Stomach (tissue), 9 donors: ENCODE measurements around the gene HS3ST6. TPM values are rescaled to one million over a fixed set of nuclear protein-coding genes. Genes with fewer than 3 reads are reported as not detected.
"Not testable (repeated sequence)": the region's sequence is repeated elsewhere in the genome, so short reads cannot be mapped to it uniquely, and the experiment has no call there.

Source experiments
- DNase-seq, 2 donors: peaks; one replicate each; pipeline versions ENCODE4 v3.0.0 to v3.0.0-alpha.2; 2013 to 2019
- H3K27ac ChIP-seq, 5 donors: fragments of 200-600 bp in 4 of 5; sonication (generic) in 4 of 5; one replicate each; pipeline ENCODE4 v1.5.1; 2013 to 2019; ENCODE audit warnings: mild to moderate bottlenecking in 1 of 5, moderate library complexity in 1 of 5
- H3K27me3 ChIP-seq, 3 donors: fragments of 200-600 bp; sonication (generic); one replicate each; pipeline ENCODE4 v1.5.1; 2017 to 2019; ENCODE audit warnings: mixed run types in 1 of 3
- H3K36me3 ChIP-seq, 4 donors: fragments of 200-600 bp; sonication (generic); 1 replicate in 3 of 4; 2 replicates in 1 of 4; pipeline ENCODE4 v1.5.1; 2016 to 2019
- H3K4me1 ChIP-seq, 4 donors: fragments of 200-600 bp; sonication (generic); one replicate each; pipeline ENCODE4 v1.5.1; 2016 to 2019
- H3K4me3 ChIP-seq, 4 donors: fragments of 200-600 bp; sonication (generic) in 3 of 4; one replicate each; pipeline ENCODE4 v1.5.1; 2016 to 2019; ENCODE audit warnings: mild to moderate bottlenecking in 1 of 4
- H3K9me3 ChIP-seq, 4 donors: fragments of 200-600 bp; sonication (generic); one replicate each; pipeline ENCODE4 v1.5.1; 2016 to 2019
- EP300 ChIP-seq: sonication (generic); formaldehyde crosslinking; IDR thresholded peaks from one replicate; pipeline ENCODE4 v1.6.1; 2017; ENCODE audit warnings: antibody characterized with exemption
- POLR2A ChIP-seq, 4 donors: fragments of 450-650 bp; IDR thresholded peaks; one replicate each; pipeline ENCODE4 v1.6.1; 2016; ENCODE audit warnings: antibody characterized with exemption in 4 of 4, control low read depth in 2 of 4, mild to moderate bottlenecking in 1 of 4, moderate library complexity in 1 of 4
- POLR2AphosphoS5 ChIP-seq, 3 donors: sonication (generic); formaldehyde crosslinking; IDR thresholded peaks; one replicate each; pipeline ENCODE4 v1.6.1; 2016; ENCODE audit warnings: antibody characterized with exemption in 3 of 3
- WGBS, 5 donors: extraction: QIAGEN DNeasy Blood & Tissue Kit in 3 of 5; methylation state at CpG; one replicate each; pipeline versions ENCODE4 v1.1.5 to v1.1.7; 2013 to 2018; 5-methylcytosine and 5-hydroxymethylcytosine counted together
- intact Hi-C: fragments of 100-400 bp; cut with DNase I; formaldehyde crosslinking; loops from one replicate; pipeline ENCODE4 v1.15.1; 2023; ENCODE audit warnings: low total_unique reads
- polyA plus RNA-seq, 3 donors: library from polyadenylated mRNA; stranded (reverse); fragments of 200-250 nt; gene quantifications; one replicate each; pipeline ENCODE4 v1.2.3, GENCODE V29; 2013
- total RNA-seq, 5 donors: library from RNA; depleted of rRNA; stranded (reverse); fragments of >200 nt; gene quantifications; one replicate each; pipeline versions ENCODE4 v1.1.0 to v1.2.3, GENCODE V29; 2014 to 2016
- TF ChIP-seq, protein P1 (sequence below), 7 experiments: fragments of 450-650 bp in 4 of 7; fragments of 200-600 bp in 3 of 7; sonication (generic) in 3 of 7; IDR thresholded peaks; one replicate each; pipeline ENCODE4 v1.5.1; 2016 to 2019; ENCODE audit warnings: antibody characterized with exemption in 7 of 7, control low read depth in 2 of 7, mild to moderate bottlenecking in 1 of 7
- donor health status: healthy with polysubstance abuse.
- donor health status: Bipolar disorder and iron deficiency.
- donor health status: healthy.

The HS3ST6 gene
- total and polyA plus RNA-seq, 8 donors, result 1.6 TPM; not detected in 7

DNA sequence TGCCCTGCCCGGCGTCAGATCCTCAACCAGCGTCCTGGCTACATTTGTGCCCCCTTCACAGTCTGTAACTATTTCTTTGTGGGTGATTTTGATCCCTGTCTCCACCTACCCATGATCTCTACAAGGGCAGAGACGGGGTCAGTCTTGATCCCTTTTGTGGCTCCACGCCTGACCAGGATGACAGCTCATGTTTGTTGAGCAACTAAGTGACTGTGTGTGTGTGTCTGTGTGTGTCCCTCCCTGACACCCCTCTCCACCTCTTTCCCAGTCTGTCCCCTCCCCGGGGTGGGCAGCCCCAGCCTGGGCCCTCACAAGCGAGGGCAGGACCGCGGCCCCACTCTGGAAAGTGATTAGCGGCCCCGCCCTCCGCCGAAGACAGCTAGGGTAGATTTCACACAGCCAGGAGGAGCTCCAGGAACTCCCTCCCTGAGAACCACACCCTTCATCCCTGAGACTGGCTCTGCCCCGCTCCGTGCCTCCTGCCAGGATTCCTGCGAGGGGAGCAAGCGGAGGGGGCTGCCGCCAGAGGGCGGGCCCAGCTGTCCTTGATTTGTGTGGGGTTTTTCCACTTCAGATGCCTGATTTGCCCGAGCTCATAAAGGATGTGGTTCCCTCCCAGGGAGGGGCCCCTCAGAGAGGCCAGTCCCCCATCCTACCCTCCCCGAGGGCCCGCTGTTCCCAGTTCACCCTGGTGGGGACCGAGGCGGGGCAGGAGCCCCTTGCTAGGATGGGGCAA is 5.3 kb upstream of the HS3ST6 start:
- no peaks in the 10 kb centered on the region for H3K9me3 ChIP-seq
- DNase-seq, result peak in 1 of 2 donors; percentile 80
- no peak overlapping the region for H3K27ac ChIP-seq
- peaks cover 9 to 84% (median 45%) of the 10 kb centered on the region in 3 donors for H3K27me3 ChIP-seq
- 11 to 22% (median 12%) methylated on average over 19 to 24 of the region's 24 CpGs for WGBS, 5 donors
- intact Hi-C loops, result no loop called here
- H3K36me3 ChIP-seq, result no peaks in the 10 kb centered on the region
- H3K4me1 ChIP-seq, result peaks cover 10 to 24% (median 17%) of the 10 kb centered on the region in 4 donors
- H3K4me3 ChIP-seq, result no peak overlapping the region
- TF ChIP-seq EP300 (no peak), POLR2AphosphoS5 (IDR thresholded peaks at IDR 0.05) (no peak)
- TF ChIP-seq, protein P1, sequence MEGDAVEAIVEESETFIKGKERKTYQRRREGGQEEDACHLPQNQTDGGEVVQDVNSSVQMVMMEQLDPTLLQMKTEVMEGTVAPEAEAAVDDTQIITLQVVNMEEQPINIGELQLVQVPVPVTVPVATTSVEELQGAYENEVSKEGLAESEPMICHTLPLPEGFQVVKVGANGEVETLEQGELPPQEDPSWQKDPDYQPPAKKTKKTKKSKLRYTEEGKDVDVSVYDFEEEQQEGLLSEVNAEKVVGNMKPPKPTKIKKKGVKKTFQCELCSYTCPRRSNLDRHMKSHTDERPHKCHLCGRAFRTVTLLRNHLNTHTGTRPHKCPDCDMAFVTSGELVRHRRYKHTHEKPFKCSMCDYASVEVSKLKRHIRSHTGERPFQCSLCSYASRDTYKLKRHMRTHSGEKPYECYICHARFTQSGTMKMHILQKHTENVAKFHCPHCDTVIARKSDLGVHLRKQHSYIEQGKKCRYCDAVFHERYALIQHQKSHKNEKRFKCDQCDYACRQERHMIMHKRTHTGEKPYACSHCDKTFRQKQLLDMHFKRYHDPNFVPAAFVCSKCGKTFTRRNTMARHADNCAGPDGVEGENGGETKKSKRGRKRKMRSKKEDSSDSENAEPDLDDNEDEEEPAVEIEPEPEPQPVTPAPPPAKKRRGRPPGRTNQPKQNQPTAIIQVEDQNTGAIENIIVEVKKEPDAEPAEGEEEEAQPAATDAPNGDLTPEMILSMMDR (IDR thresholded peaks at IDR 0.05), result peak in 1 of 7 experiments; percentile 20

DNA sequence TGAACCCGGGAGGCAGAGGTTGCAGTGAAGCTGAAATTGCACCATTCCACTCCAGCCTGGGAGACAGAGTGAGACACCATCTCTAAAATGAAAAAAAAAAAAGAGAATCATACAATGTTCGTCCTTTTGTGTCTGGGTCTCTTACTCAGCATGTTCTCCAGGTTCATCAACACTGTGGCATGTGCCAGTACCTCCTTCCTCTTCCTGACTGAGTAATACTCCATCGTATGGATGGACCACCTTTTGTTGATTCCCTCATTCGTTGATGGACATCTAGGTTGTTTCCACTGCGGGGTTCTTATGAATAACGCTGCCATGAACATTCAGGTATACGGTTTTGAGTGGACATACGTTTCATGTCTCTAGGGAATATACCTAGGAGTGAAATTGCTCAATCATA is 4.1 kb upstream of the HS3ST6 start:
- no peak for TF ChIP-seq EP300
- TF ChIP-seq, protein P1 (IDR thresholded peaks at IDR 0.05), result no peak
- TF ChIP-seq POLR2AphosphoS5 (IDR thresholded peaks at IDR 0.05), result no peak
- TF ChIP-seq POLR2A (IDR thresholded peaks at IDR 0.05), result no peak
- DNase-seq, result no peak
- intact Hi-C loops, result no loop called here
- Histone ChIP-seq H3K36me3 (no peaks in the 10 kb centered on the region), H3K27me3 (peaks cover 12 to 95% (median 55%) of the 10 kb centered on the region in 3 donors), H3K27ac (no peak overlapping the region), H3K9me3 (no peaks in the 10 kb centered on the region), H3K4me1 (peaks cover 10 to 33% (median 25%) of the 10 kb centered on the region in 4 donors), H3K4me3 (no peak overlapping the region)
- 66 to 93% (median 85%) methylated on average over 8 of the region's 8 CpGs for WGBS, 5 donors

DNA sequence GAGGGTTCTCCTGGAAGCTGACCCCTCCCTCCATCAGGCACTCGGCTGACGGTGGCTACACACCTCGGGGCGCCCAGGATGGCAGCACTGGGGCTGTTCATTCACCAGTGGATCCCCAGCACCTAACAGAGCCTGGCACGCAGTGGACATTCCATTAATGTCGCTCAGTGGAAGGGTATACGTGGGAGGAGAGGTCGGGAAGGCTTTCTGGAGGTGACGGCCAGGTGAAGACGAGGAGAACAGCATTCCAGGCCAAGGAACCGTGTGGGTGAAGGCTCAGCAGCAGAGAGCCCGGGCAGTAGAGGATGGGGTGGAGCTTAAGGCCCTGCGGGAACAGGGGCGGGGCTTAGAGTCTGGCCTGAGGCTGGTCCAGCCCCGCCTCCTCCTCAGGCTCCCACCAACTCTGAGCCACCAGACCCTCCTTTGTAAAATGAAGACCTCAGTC is 2.5 kb upstream of the HS3ST6 start:
- TF ChIP-seq POLR2A (IDR thresholded peaks at IDR 0.05) (no peak), POLR2AphosphoS5 (IDR thresholded peaks at IDR 0.05) (no peak), EP300 (no peak)
- TF ChIP-seq, protein P1 (IDR thresholded peaks at IDR 0.05), result no peak
- peak; percentile 64 to 68 for DNase-seq
- H3K4me1 ChIP-seq, result peaks cover 10 to 37% (median 26%) of the 10 kb centered on the region in 4 donors
- H3K27ac ChIP-seq, result no peak overlapping the region
- intact Hi-C loops, result no loop called here
- H3K27me3 ChIP-seq, result peaks cover 15 to 100% (median 71%) of the 10 kb centered on the region in 3 donors
- no peak overlapping the region for H3K4me3 ChIP-seq
- 6 to 18% (median 12%) methylated on average over 14 to 15 of the region's 15 CpGs for WGBS, 5 donors
- H3K9me3 ChIP-seq, result no peaks in the 10 kb centered on the region
- H3K36me3 ChIP-seq, result no peaks in the 10 kb centered on the region

DNA sequence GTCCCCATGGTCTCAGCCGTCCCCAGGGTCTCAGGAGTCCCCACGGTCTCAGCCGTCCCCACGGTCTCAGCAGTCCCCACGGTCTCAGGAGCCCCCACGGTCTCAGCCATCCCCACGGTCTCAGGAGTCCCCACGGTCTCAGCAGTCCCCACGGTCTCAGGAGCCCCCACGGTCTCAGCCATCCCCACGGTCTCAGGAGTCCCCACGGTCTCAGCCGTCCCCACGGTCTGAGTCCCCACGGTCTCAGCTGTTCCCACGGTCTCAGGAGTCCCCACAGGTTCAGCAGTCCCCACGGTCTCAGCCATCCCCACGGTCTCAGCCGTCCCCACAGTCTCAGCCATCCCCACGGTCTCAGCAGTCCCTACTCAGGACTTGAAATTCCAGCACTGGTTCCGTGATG is 1.9 kb upstream of the HS3ST6 start:
- WGBS, 5 donors, result 53 to 69% (median 67%) methylated on average over 17 to 21 of the region's 21 CpGs
- H3K27me3 ChIP-seq, result peaks cover 15 to 100% (median 74%) of the 10 kb centered on the region in 3 donors
- intact Hi-C loops, result not testable (repeated sequence)

More for the DNA sequence above, 1.9 kb upstream of the HS3ST6 start:
- not testable (repeated sequence) for H3K27ac ChIP-seq, DNase-seq, H3K4me3 ChIP-seq, H3K36me3 ChIP-seq, H3K9me3 ChIP-seq
- peaks cover 10 to 37% (median 26%) of the 10 kb centered on the region in 4 donors for H3K4me1 ChIP-seq
